ENCODE measurements around the gene FSCN2.

FSCN2 gene

GRCh38 chr17:81542431-81543338 is 14.5 kb downstream of the FSCN2 start:
- DNase-seq: no peak

DNA sequence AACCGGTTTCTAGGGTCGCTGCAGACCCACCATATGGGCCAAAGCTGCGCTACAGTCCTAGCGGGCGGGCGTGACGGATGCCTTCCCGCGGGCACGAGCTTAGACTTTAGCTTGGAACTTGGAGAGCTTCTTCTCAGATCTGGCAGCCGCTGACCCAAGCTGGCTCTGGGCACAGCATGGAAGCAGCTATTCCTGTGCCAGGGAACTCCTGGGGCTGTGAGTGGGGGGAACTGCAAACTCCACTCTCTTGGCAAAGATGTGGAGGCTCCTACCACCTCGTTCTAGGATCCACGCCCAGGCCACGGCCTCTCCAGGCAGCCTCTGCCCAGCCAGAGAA is 15.1 kb downstream of the FSCN2 start:
- DNase-seq: no peak

DNA sequence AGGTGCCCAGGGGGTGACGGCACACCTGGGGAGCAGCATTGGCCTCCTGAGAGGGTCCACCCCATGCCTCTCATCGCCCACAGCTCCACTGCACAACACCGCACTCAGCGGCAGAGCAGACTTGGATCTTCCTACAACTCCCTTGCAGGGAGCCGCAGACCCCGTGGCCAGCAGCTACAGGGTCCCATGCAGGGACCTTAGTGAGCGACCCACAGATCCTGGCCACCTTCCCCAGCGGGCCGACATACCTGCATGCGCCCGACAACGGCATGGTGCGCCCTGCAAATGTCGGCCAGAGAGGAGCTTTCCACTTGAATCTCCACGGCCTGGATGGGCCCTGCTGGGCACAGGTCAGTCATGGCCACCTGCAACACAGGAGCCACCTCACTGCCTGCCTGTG is 15.6 kb downstream of the FSCN2 start:
- DNase-seq: no peak

DNA sequence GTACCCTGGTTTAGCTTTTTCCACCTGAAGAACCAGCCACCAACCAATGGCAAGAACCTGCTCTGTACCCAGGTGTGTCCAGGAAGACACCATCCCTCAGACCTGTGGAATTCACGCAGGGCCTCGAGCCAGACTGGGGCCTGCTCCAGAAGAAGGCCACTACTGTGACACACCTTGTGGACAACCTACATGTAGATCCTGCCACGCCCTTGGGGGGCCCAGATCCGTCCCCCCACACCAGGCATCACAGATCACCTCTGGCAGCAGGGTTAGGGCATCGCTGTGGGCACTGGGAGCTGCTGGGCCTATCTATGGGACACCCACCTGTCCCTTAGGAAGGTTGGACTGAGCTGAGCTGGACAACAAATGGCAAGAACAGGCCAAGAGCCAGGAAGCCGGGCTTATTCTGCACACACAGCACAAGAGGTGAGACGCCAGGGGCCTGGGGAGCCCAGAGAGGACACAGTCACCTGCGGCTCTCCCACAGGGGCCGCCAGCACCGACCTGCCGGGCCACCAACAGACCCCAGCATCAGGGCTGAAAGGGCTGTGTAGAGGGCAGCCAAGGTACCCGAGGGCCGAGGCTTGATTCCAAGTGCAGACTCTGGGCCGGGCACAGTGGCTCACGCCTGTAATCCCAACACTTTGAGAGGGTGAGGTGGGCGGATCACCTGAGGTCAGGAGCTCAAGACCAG is 16.3 kb downstream of the FSCN2 start:
- DNase-seq: no peak

GRCh38 chr17:81545160-81545949 is 17.2 kb downstream of the FSCN2 start:
- DNase-seq: no peak

GRCh38 chr17:81546906-81547613 is 18.9 kb downstream of the FSCN2 start:
- DNase-seq: no peak

DNA sequence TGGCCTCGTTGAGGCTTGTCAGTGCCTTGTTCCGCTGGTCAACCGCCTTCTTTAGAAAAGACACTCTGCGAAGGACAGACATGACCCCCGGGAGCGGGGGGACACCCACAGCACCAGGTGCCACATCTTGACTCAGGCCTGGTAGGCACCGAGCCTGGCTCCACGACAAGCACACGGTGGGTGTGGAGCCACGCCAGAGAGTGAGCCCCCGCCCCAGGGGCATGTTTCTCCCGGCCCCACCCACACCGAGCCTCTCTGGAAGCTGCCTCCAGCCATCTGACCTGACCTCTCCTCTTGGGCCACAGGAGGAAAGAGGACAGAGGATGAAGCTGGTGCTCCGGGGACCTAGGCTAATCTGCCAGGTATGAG is 19.4 kb downstream of the FSCN2 start:
- no peak for DNase-seq

DNA sequence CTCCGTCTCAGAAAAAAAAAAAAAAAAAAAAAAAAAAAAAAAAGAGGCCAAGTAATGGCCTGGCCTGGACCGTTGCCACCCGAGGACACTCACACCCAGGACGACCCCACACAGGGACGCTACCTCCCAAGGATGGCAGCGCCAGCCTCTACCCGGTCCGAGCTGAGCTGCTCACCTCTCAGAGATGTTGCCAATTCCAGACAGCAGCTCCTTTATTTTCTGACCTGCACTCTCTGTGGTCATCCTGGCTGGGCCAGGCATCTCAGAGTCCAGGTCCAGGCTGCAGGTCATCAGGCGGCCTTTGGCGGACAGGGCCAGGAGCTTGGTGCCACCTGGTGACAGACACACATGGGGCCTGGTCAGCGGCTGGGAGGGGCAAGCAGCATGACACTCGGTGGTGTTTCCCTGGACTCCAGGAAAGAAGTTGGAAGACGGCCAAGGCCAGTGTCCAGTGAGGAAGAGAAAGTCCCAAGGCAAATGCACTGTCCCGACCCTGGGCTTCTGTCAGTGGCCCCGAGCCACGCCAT is 20.9 kb downstream of the FSCN2 start:
- no peak for DNase-seq

DNA sequence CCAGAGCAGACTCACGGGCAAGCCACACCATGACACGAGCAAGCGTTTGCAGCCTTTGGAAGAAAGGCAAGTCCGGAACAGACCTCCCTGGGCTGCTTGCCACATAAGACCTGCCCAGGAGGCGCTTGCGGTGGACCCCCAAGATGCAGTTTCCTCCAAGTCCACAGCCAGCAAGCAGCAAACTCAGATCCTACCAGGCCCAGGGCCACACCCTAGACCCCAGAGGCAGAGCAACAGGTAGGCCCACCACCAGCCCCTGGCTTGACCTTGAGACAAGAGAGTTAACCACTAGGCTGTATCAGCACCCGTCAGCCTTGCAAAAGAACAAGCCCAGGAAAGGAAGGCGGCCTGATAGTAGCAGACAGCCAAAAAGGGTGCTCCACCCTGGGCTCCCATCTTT is 21.6 kb downstream of the FSCN2 start:
- DNase-seq: no peak

- DNase-seq: no peak
Measured at GRCh38 chr17:81550285-81550684, 22.1 kb downstream of the FSCN2 start.

GRCh38 chr17:81550830-81551457 is 22.8 kb downstream of the FSCN2 start:
- DNase-seq: no peak

DNA sequence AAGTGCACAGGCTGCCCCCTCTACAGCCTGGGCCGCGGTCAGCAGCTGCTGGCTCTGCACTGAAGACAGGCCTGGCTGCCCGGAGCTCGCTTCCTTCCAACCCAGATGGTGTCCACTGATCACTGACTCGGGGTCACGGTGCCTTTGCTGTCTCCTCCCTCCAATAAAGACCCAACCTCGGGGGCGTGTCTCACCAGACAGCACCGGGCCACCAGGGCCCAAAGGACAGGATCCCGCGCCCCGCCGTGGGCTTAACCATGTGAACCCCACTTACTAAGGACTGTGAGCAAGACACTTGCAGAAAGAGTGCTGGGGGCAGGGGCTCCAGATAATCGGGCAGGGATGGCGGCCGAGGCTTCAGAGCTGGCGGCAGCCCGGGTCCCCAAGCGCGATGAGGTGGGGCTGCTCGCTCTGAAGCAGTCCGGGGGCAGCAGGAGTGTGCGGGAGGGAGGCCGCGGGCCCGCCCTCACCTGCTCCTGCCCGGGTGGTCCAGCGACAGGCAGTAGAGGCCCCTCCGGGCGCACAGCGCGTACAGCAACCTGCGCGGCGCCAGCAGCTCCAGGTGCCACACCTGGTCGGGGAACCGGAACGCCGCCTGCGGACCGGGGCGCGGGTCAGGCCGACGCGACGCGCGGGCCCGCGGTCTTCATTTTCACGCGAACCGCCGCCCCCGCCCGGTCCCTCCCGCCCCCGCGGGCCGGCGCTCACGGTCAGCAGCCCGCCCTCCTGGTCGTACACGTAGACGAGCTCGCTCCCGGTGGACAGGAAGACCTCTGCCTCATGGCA is 23.5 kb downstream of the FSCN2 start:
- no peak for DNase-seq

DNA sequence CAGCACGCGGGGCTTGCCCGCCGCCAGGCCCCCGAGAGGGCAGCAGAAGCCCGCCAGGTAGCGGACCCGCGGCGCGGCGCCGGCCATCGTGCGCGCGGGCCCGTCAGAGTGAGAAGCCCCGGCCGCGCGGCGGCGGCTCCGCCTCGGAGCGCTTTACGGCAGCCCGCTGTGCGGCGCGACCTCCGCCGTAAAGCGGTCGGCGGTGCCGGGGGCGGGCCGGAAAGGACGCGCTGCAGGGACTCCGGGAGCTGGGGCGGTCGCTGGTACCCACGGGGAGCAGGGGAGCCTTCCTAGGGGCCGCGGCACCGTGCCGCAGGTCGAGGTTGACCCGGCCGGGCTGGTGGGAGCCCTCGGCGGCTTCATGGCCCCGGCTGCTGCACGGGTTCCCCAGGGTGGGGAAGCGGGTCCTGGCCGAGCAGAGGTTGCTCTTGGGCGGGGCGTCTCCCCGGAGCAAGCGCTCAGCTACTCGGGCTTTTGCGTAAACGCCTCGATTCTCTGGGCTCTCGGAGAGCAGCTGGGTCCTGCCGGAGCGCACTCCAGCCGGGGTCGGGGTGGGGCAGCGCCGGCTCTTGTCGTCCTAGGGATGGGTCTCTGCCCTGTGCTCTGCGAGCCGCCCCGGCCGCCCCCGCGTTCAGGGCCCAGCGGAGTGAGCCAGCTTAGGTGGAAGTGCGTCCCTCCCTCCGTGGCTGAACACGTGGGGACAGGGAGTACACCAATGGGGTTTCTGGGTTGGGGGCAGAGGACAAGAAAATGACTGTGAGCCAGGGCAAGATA is 24.3 kb downstream of the FSCN2 start, which contains the start of gene FAAP100:
Gene FAAP100 (minus strand): TSS at position 110 of the 774 bp plus-strand sequence. CDS start 23 bp downstream, at position 87.
- peak; percentile 60 to 83 for DNase-seq

DNA sequence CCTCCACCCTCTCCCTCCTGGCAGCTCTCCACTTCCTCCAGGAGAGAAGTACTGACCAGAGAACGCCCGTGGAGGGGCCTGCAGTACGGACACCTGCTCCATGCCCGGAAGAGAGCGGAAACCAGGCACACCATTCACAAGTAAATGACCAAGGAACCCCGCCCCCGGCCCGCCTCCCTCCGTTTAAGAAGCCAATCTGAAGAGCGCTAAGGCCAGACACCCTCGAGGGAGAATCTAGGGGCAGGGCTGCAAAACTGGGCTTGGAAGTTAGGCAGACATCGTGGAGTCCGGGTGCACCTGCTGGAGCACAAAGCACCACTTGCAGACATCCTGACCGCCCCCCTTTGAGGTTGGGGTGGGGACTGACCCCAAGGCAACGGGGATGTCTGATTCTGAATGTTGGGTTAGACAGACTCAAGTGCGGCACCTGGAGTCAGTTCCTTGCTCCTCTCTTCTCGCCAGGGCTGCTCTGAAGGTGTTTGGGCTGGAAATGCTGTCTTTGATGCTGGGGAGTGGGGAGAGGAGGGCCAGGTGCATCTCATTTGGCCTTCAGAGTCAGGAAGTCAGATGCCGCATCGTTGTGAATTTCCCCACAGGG is 24.9 kb downstream of the FSCN2 start:
- peak; percentile 94 to 95 for DNase-seq

- DNase-seq: peak in 1 of 2 experiments; percentile 37
Measured at GRCh38 chr17:81553616-81554181, 25.5 kb downstream of the FSCN2 start.

GRCh38 chr17:81556175-81556691 is 28.1 kb downstream of the FSCN2 start:
- DNase-seq: no peak

- DNase-seq: no peak
Measured at GRCh38 chr17:81556863-81557262, 28.7 kb downstream of the FSCN2 start.

DNA sequence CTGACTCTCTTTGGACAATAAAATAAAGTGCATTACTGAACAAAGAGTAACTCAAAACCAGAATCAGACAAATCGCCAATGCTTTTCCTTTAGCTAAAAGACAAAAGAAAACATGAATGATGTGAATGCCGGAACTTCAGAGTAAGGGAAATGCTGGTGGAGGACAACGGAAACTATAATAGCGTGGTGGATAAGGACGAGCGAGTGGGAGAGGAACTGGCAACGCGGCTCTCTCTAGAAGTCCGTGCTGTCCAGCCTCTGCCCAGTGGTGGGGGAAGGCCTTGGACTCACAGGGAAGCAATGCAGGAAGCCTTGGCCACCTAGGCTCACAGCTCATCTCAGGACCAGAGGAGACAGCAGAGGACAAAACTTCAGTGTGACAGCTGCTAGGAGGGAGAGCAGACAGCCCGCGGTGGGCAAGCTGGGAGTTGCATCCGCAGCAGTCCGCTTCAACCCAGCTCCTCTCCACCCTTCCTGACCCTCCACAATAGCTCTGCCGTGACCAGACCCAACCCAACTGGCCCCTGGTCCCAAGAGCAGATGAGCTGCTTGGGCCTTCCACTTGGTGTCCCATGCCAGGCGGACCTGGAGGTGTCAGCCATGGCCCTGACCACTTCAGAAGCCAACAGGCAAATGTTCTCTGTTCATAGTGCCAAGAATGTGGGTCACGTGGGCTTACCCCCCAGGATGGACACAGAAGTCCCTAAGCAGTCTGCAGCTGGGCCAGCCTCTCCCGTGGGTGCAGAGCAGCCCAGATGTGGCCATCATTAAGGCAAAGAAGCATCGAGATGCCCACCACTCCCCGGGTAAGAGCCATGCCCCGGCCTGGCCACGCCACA is 29.3 kb downstream of the FSCN2 start:
- DNase-seq: no peak
